ENCODE measurements around the gene LYPD5.
"Not testable (repeated sequence)": the region's sequence is repeated elsewhere in the genome, so short reads cannot be mapped to it uniquely, and the experiment has no call there.

Gene LYPD5

GRCh38 chr19:43806401-43806800, 4.2 kb upstream of the LYPD5 start:
- not testable (repeated sequence) for H3K9me3 ChIP-seq (ENCODE audit: control insufficient read depth, low read length); H3K4me3 ChIP-seq (ENCODE audit: extremely low read depth, insufficient read depth, low read length, poor library complexity, severe bottlenecking); H3K4me1 ChIP-seq (ENCODE audit: control insufficient read depth, insufficient read depth, low read length, poor library complexity, severe bottlenecking); H3K36me3 ChIP-seq (ENCODE audit: control insufficient read depth, insufficient read depth, low read length); H3K27ac ChIP-seq (ENCODE audit: low read depth, low read length, severe bottlenecking)
- WGBS, 2 experiments (ENCODE audit: insufficient coverage in 2 of 2): 57 to 100% methylated on average over 1 of the region's 7 CpGs

- no peaks in the 10 kb centered on the region for H3K36me3 ChIP-seq (ENCODE audit: control insufficient read depth, insufficient read depth, low read length)
- no peak overlapping the region for H3K27ac ChIP-seq (ENCODE audit: low read depth, low read length, severe bottlenecking)
- no peaks in the 10 kb centered on the region for H3K4me1 ChIP-seq (ENCODE audit: control insufficient read depth, insufficient read depth, low read length, poor library complexity, severe bottlenecking)
- no peak overlapping the region for H3K4me3 ChIP-seq (ENCODE audit: extremely low read depth, insufficient read depth, low read length, poor library complexity, severe bottlenecking)
- no peaks in the 10 kb centered on the region for H3K9me3 ChIP-seq (ENCODE audit: control insufficient read depth, low read length)
- WGBS, 2 experiments (ENCODE audit: insufficient coverage in 2 of 2): 47% methylated on average over 2 of the region's 2 CpGs; no CpG with 5 or more reads in 1 of the 2 experiments
These were observed 2.2 kb upstream of the LYPD5 start for GRCh38 chr19:43804432-43804831.

- H3K9me3 ChIP-seq (ENCODE audit: control insufficient read depth, low read length): no peaks in the 10 kb centered on the region
- H3K4me3 ChIP-seq (ENCODE audit: extremely low read depth, insufficient read depth, low read length, poor library complexity, severe bottlenecking): no peak overlapping the region
- peaks cover 6% of the 10 kb centered on the region for H3K4me1 ChIP-seq (ENCODE audit: control insufficient read depth, insufficient read depth, low read length, poor library complexity, severe bottlenecking)
- H3K27ac ChIP-seq (ENCODE audit: low read depth, low read length, severe bottlenecking): no peak overlapping the region
- no peaks in the 10 kb centered on the region for H3K36me3 ChIP-seq (ENCODE audit: control insufficient read depth, insufficient read depth, low read length)
- WGBS, 2 experiments (ENCODE audit: insufficient coverage in 2 of 2): 23 to 57% methylated on average over 3 to 5 of the region's 6 CpGs
These were observed 2.6 kb downstream of the LYPD5 start for GRCh38 chr19:43799502-43800142.

GRCh38 chr19:43798546-43799409, 3.5 kb downstream of the LYPD5 start:
- Histone ChIP-seq H3K27ac (ENCODE audit: low read depth, low read length, severe bottlenecking) (no peak overlapping the region), H3K9me3 (ENCODE audit: control insufficient read depth, low read length) (no peaks in the 10 kb centered on the region), H3K36me3 (ENCODE audit: control insufficient read depth, insufficient read depth, low read length) (no peaks in the 10 kb centered on the region), H3K4me1 (ENCODE audit: control insufficient read depth, insufficient read depth, low read length, poor library complexity, severe bottlenecking) (peaks cover 6% of the 10 kb centered on the region), H3K4me3 (ENCODE audit: extremely low read depth, insufficient read depth, low read length, poor library complexity, severe bottlenecking) (peak overlapping the region; percentile 14)
- 10 to 17% methylated on average over 44 to 63 of the region's 70 CpGs for WGBS, 2 experiments (ENCODE audit: insufficient coverage in 2 of 2)

GRCh38 chr19:43798026-43798545, 4.2 kb downstream of the LYPD5 start:
- no peak overlapping the region for H3K27ac ChIP-seq (ENCODE audit: low read depth, low read length, severe bottlenecking)
- WGBS, 2 experiments (ENCODE audit: insufficient coverage in 2 of 2): 24 to 27% methylated on average over 5 of the region's 5 CpGs
- peak overlapping the region; percentile 14 for H3K4me3 ChIP-seq (ENCODE audit: extremely low read depth, insufficient read depth, low read length, poor library complexity, severe bottlenecking)
- H3K9me3 ChIP-seq (ENCODE audit: control insufficient read depth, low read length): no peaks in the 10 kb centered on the region
- H3K36me3 ChIP-seq (ENCODE audit: control insufficient read depth, insufficient read depth, low read length): no peaks in the 10 kb centered on the region
- H3K4me1 ChIP-seq (ENCODE audit: control insufficient read depth, insufficient read depth, low read length, poor library complexity, severe bottlenecking): peaks cover 6% of the 10 kb centered on the region

- H3K4me3 ChIP-seq (ENCODE audit: extremely low read depth, insufficient read depth, low read length, poor library complexity, severe bottlenecking): no peak overlapping the region
- no peaks in the 10 kb centered on the region for H3K36me3 ChIP-seq (ENCODE audit: control insufficient read depth, insufficient read depth, low read length)
- H3K27ac ChIP-seq (ENCODE audit: low read depth, low read length, severe bottlenecking): no peak overlapping the region
- peaks cover 6% of the 10 kb centered on the region for H3K4me1 ChIP-seq (ENCODE audit: control insufficient read depth, insufficient read depth, low read length, poor library complexity, severe bottlenecking)
- WGBS, 2 experiments (ENCODE audit: insufficient coverage in 2 of 2): 67 to 77% methylated on average over 7 of the region's 7 CpGs
- H3K9me3 ChIP-seq (ENCODE audit: control insufficient read depth, low read length): no peaks in the 10 kb centered on the region
These were observed 4.7 kb downstream of the LYPD5 start for GRCh38 chr19:43797556-43797955.

- Histone ChIP-seq H3K4me3 (ENCODE audit: extremely low read depth, insufficient read depth, low read length, poor library complexity, severe bottlenecking) (no peak overlapping the region), H3K36me3 (ENCODE audit: control insufficient read depth, insufficient read depth, low read length) (no peaks in the 10 kb centered on the region), H3K9me3 (ENCODE audit: control insufficient read depth, low read length) (no peaks in the 10 kb centered on the region), H3K27ac (ENCODE audit: low read depth, low read length, severe bottlenecking) (no peak overlapping the region), H3K4me1 (ENCODE audit: control insufficient read depth, insufficient read depth, low read length, poor library complexity, severe bottlenecking) (peaks cover 6% of the 10 kb centered on the region)
- 52 to 65% methylated on average over 6 of the region's 6 CpGs for WGBS, 2 experiments (ENCODE audit: insufficient coverage in 2 of 2)
These were observed 5.1 kb downstream of the LYPD5 start for GRCh38 chr19:43797118-43797517.

- Histone ChIP-seq H3K36me3 (ENCODE audit: control insufficient read depth, insufficient read depth, low read length) (no peaks in the 10 kb centered on the region), H3K4me3 (ENCODE audit: extremely low read depth, insufficient read depth, low read length, poor library complexity, severe bottlenecking) (no peak overlapping the region), H3K27ac (ENCODE audit: low read depth, low read length, severe bottlenecking) (no peak overlapping the region), H3K4me1 (ENCODE audit: control insufficient read depth, insufficient read depth, low read length, poor library complexity, severe bottlenecking) (no peaks in the 10 kb centered on the region), H3K9me3 (ENCODE audit: control insufficient read depth, low read length) (no peaks in the 10 kb centered on the region)
- WGBS, 2 experiments (ENCODE audit: insufficient coverage in 2 of 2): 33 to 50% methylated on average over 2 to 3 of the region's 3 CpGs
These were observed 11.7 kb downstream of the LYPD5 start for GRCh38 chr19:43790587-43790986.

GRCh38 chr19:43789029-43789428, 13.2 kb downstream of the LYPD5 start:
- Histone ChIP-seq H3K27ac (ENCODE audit: low read depth, low read length, severe bottlenecking) (no peak overlapping the region), H3K4me3 (ENCODE audit: extremely low read depth, insufficient read depth, low read length, poor library complexity, severe bottlenecking) (no peak overlapping the region), H3K9me3 (ENCODE audit: control insufficient read depth, low read length) (no peaks in the 10 kb centered on the region), H3K36me3 (ENCODE audit: control insufficient read depth, insufficient read depth, low read length) (no peaks in the 10 kb centered on the region), H3K4me1 (ENCODE audit: control insufficient read depth, insufficient read depth, low read length, poor library complexity, severe bottlenecking) (peaks cover 11% of the 10 kb centered on the region)
- WGBS, 2 experiments (ENCODE audit: insufficient coverage in 2 of 2): 13% methylated on average over 1 of the region's 3 CpGs; no CpG with 5 or more reads in 1 of the 2 experiments

- H3K4me3 ChIP-seq (ENCODE audit: extremely low read depth, insufficient read depth, low read length, poor library complexity, severe bottlenecking): no peak overlapping the region
- WGBS, 2 experiments (ENCODE audit: insufficient coverage in 2 of 2): 0 to 33% methylated on average over 1 of the region's 1 CpG
These were observed 15.6 kb downstream of the LYPD5 start for GRCh38 chr19:43786665-43787064.

More at GRCh38 chr19:43786665-43787064, 15.6 kb downstream of the LYPD5 start:
- Histone ChIP-seq H3K4me1 (ENCODE audit: control insufficient read depth, insufficient read depth, low read length, poor library complexity, severe bottlenecking) (peaks cover 16% of the 10 kb centered on the region), H3K36me3 (ENCODE audit: control insufficient read depth, insufficient read depth, low read length) (no peaks in the 10 kb centered on the region), H3K27ac (ENCODE audit: low read depth, low read length, severe bottlenecking) (no peak overlapping the region), H3K9me3 (ENCODE audit: control insufficient read depth, low read length) (no peaks in the 10 kb centered on the region)
